ENCODE results near the gene AQP5.

AQP5 gene

DNA sequence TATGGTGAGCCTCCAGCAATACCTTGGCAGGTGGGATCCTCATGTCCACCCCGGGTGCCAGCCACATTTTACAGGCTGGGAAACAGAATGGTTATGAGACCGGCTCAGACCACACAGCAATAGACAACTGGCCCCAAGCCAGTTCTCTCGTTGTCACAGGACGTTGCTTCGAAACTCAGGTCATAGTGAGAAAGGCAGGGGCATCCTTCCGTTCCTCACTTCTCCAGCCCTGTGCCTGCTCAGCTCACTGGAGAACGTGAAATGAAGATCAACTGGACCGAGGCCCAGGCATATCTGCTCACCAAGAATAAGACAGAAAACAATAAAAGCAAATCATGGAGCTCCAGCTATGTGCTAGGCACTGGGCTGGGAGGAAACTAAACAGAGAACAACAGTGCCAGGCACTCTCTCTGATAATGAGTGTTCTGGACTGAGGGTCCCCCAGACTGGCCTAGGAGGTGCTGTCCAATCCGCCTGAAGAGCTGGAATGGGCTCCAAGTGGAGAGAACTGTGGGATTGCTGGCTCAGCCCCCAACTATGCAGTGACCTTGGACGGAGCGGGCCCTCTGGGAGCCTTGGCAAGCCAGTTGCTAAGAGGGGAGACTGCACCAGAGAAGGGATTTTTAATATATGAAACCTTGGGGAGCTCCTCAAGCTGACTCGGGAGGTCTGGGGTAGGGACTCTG, 39.2 kb upstream of the AQP5 start:
- no CpG with 5 or more reads among the region's 12 CpGs for WGBS (ENCODE audit: insufficient coverage, insufficient read length)
- H3K9me3 ChIP-seq (ENCODE audit: control insufficient read depth, insufficient read depth, low read length) = no peaks in the 10 kb centered on the region
- H3K4me3 ChIP-seq (ENCODE audit: low read length) = no peak overlapping the region
- DNase-seq (ENCODE audit: low read depth, low spot score) = no peak
- H3K27ac ChIP-seq (ENCODE audit: low read length) = no peak overlapping the region
- H3K36me3 ChIP-seq (ENCODE audit: control insufficient read depth, insufficient read depth, low read length) = no peaks in the 10 kb centered on the region
- H3K27me3 ChIP-seq (ENCODE audit: control insufficient read depth, insufficient read depth, low read length) = no peaks in the 10 kb centered on the region
- peaks cover 1% of the 10 kb centered on the region; the same call in 1 of the 2 replicates for H3K4me1 ChIP-seq (ENCODE audit: control insufficient read depth, insufficient read depth, low read length)

DNA sequence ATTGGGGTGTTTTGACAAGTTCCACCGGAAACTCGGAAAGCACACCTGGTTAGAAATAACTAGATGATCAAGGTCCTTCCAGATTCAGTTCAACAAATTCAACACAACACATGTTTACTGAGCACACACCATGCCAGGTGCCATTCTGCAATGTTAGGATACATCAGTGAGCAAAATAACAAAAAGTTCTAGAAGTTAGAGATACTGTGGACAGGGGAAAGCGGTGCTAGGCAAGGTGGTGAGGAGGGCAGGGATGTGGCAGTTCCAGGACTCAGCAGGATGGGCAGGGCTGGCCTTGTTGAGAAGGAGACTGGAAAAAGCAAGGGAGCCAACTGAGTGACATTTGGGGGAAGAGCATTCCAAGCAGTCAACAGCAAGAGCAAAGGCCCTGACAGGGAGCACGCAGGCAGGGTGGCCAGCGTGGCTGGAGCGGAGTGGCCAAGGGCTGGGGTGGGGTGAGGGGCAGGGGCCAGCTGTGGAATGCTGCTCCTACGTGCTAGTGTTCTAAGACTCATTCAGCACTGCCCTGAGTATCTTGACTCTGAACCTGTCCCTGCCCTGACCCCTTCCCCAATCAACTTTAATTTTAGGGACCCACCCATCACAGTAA, 38.5 kb upstream of the AQP5 start:
- peaks cover 1% of the 10 kb centered on the region; the same call in 1 of the 2 replicates for H3K4me1 ChIP-seq (ENCODE audit: control insufficient read depth, insufficient read depth, low read length)
- no peak for DNase-seq (ENCODE audit: low read depth, low spot score)
- H3K27ac ChIP-seq (ENCODE audit: low read length) = no peak overlapping the region
- no CpG with 5 or more reads among the region's 7 CpGs for WGBS (ENCODE audit: insufficient coverage, insufficient read length)
- no peaks in the 10 kb centered on the region for H3K9me3 ChIP-seq (ENCODE audit: control insufficient read depth, insufficient read depth, low read length)
- no peaks in the 10 kb centered on the region for H3K36me3 ChIP-seq (ENCODE audit: control insufficient read depth, insufficient read depth, low read length)
- H3K4me3 ChIP-seq (ENCODE audit: low read length) = no peak overlapping the region
- H3K27me3 ChIP-seq (ENCODE audit: control insufficient read depth, insufficient read depth, low read length) = no peaks in the 10 kb centered on the region

DNA sequence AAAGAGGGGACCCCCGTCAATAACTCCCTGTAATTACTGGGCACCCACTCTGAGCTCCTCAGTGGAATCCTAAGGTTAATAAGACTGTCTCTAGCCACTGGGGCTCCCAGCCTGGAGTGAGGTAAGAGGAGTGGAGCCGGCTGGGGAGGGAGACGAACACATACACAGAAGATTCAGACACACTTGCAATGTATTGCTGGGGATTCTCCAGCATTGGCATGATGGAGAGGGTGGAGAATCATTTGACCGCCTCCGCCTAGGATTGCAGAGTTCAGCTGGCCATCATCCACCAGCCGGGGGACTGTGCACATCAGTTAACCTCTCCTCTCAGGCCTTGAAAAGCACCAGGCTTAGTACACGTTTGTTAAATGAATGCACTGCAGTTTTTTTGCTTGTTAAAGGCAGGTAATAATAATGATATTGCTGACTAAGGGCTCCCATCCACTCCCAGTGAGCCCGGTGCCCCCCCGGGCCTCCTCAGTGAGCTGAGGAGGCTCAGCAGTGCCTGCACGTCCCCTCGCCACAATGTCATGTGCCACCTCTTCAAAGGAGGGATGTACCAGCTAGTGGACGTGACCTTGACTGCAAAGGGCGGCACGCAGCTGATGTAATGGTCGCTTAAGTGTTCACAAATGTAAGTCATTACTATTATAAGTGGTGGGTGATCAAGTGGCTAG, 37.7 kb upstream of the AQP5 start:
- no peak overlapping the region for H3K4me3 ChIP-seq (ENCODE audit: low read length)
- no peaks in the 10 kb centered on the region for H3K9me3 ChIP-seq (ENCODE audit: control insufficient read depth, insufficient read depth, low read length)
- no peak overlapping the region for H3K27ac ChIP-seq (ENCODE audit: low read length)
- no peak for DNase-seq (ENCODE audit: low read depth, low spot score)
- H3K4me1 ChIP-seq (ENCODE audit: control insufficient read depth, insufficient read depth, low read length) = peaks cover 1% of the 10 kb centered on the region; the same call in 1 of the 2 replicates
- H3K36me3 ChIP-seq (ENCODE audit: control insufficient read depth, insufficient read depth, low read length) = no peaks in the 10 kb centered on the region
- no peaks in the 10 kb centered on the region for H3K27me3 ChIP-seq (ENCODE audit: control insufficient read depth, insufficient read depth, low read length)
- no CpG with 5 or more reads among the region's 15 CpGs for WGBS (ENCODE audit: insufficient coverage, insufficient read length)

DNA sequence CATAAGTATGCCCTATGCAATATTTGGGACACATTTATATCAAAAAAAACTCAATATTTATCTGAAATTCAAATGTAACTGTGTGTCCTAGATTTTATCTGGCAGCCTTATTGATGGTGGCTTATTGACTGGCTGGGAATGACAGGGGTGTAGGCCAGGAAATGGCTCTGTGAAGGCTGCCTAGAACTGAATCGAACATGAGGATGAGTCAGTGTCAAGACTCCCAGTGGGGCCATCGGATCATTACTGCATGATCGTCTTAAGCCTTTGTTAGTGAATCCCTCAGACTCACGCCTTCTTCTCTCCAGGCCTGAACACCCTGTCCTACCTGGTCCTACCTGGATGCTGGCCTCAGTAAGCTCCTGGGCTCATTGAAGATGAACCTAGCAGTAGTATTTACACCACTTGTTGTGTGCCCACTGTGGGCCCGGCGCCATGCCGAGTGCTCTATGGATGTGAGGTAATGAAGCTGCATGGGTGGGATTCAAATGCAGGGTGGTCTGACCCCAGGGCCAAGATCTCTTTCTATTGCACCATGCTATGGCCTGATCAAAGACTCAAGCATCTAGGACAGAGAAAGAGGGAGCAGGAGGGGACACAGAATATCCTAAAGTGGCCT, 36.9 kb upstream of the AQP5 start:
- DNase-seq (ENCODE audit: low read depth, low spot score) = no peak
- no CpG with 5 or more reads among the region's 7 CpGs for WGBS (ENCODE audit: insufficient coverage, insufficient read length)
- no peaks in the 10 kb centered on the region for H3K36me3 ChIP-seq (ENCODE audit: control insufficient read depth, insufficient read depth, low read length)

DNA sequence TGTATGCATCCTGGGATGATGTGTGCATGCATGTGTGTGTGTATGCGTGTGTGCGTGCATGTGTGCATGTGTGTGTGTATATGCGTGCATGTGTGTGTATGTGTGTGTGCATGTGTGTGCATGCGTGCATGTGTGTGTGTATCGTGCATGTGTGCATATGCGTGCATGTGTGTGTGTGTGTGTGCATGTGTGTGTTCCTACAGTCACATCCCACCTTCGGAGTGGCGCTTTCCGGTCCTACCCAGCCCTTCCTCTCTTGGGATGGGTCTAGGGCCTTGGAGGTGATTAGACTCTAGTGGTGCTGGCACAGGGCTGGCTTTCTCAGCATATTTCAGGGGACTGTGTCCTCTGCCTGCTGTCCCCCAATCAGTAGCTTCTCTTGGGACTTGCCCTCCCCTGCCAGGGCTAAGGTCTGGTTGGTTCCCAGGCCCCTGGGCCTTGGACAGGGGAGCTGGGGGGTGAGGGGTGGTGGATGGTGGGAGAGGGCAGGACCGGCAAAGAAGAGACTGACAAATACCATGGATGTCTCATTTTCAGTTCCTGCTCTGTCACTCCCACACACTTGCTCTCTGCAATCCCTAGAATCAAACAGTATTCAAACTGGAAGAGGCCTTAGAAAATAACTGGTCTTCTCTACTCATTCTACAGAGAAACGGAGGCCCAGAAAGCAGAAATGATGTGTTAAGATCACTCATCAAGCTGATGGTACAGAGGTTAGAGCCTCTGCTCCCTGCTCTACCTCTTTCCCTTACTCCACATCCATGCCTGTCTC, 36.1 kb upstream of the AQP5 start:
- no peak overlapping the region for H3K27ac ChIP-seq (ENCODE audit: low read length)
- H3K4me1 ChIP-seq (ENCODE audit: control insufficient read depth, insufficient read depth, low read length) = peaks cover 1% of the 10 kb centered on the region; the same call in 1 of the 2 replicates
- no peak for DNase-seq (ENCODE audit: low read depth, low spot score)
- no peaks in the 10 kb centered on the region for H3K27me3 ChIP-seq (ENCODE audit: control insufficient read depth, insufficient read depth, low read length)
- H3K36me3 ChIP-seq (ENCODE audit: control insufficient read depth, insufficient read depth, low read length) = no peaks in the 10 kb centered on the region
- WGBS (ENCODE audit: insufficient coverage, insufficient read length) = no CpG with 5 or more reads among the region's 11 CpGs
- no peaks in the 10 kb centered on the region for H3K9me3 ChIP-seq (ENCODE audit: control insufficient read depth, insufficient read depth, low read length)
- no peak overlapping the region for H3K4me3 ChIP-seq (ENCODE audit: low read length)

More for the DNA sequence above, 36.9 kb upstream of the AQP5 start:
- Histone ChIP-seq H3K4me1 (ENCODE audit: control insufficient read depth, insufficient read depth, low read length) (peaks cover 1% of the 10 kb centered on the region; the same call in 1 of the 2 replicates), H3K27ac (ENCODE audit: low read length) (no peak overlapping the region), H3K27me3 (ENCODE audit: control insufficient read depth, insufficient read depth, low read length) (no peaks in the 10 kb centered on the region), H3K4me3 (ENCODE audit: low read length) (no peak overlapping the region), H3K9me3 (ENCODE audit: control insufficient read depth, insufficient read depth, low read length) (no peaks in the 10 kb centered on the region)

DNA sequence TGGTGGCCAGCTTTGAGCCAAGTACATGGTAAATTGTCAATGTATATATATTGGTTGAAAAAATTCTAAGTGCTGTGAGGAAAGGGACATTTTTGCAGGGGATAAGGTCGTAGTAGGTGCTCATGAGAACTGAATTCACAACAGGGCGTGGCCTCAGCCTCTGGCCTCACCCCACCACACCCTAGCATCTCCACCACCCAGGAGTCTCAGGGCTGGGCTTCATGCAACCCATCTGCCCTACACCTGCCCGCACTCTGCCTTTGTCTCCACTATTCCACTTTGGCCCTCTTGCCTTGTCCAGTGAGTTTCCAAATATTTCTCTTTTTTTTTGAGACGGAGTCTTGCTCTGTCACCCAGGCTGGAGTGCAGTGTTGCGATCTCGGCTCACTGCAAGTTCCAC, 33.2 kb upstream of the AQP5 start:
- H3K9me3 ChIP-seq (ENCODE audit: control insufficient read depth, insufficient read depth, low read length) = no peaks in the 10 kb centered on the region
- no peaks in the 10 kb centered on the region for H3K4me1 ChIP-seq (ENCODE audit: control insufficient read depth, insufficient read depth, low read length)
- no CpG with 5 or more reads among the region's 6 CpGs for WGBS (ENCODE audit: insufficient coverage, insufficient read length)
- no peaks in the 10 kb centered on the region for H3K36me3 ChIP-seq (ENCODE audit: control insufficient read depth, insufficient read depth, low read length)
- DNase-seq (ENCODE audit: low read depth, low spot score) = no peak
- no peak overlapping the region for H3K27ac ChIP-seq (ENCODE audit: low read length)
- no peaks in the 10 kb centered on the region for H3K27me3 ChIP-seq (ENCODE audit: control insufficient read depth, insufficient read depth, low read length)
- no peak overlapping the region for H3K4me3 ChIP-seq (ENCODE audit: low read length)

DNA sequence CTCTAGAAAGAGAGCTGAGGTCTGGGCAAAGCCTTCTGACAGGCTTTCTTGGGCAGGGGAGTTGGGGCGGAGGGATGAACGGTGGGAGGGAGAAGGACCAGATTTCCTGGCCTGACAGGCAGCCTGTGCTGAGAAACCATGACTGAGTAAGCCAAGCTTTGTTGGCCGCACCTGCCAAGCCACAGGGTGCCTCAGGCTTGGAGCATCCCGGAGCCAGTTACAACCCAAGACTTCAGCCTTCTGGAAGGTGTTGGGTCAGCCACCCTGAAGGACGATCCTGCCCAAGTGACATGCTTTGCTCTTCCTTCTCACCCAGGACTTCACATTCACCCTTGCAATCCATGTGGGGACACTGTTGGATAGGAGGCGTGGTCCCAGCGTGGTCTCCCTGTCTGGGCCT, 32.1 kb upstream of the AQP5 start:
- H3K4me3 ChIP-seq (ENCODE audit: low read length) = no peak overlapping the region
- H3K27me3 ChIP-seq (ENCODE audit: control insufficient read depth, insufficient read depth, low read length) = no peaks in the 10 kb centered on the region
- no peaks in the 10 kb centered on the region for H3K36me3 ChIP-seq (ENCODE audit: control insufficient read depth, insufficient read depth, low read length)
- WGBS (ENCODE audit: insufficient coverage, insufficient read length) = no CpG with 5 or more reads among the region's 7 CpGs
- no peak for DNase-seq (ENCODE audit: low read depth, low spot score)
- no peaks in the 10 kb centered on the region for H3K4me1 ChIP-seq (ENCODE audit: control insufficient read depth, insufficient read depth, low read length)
- no peaks in the 10 kb centered on the region for H3K9me3 ChIP-seq (ENCODE audit: control insufficient read depth, insufficient read depth, low read length)
- no peak overlapping the region for H3K27ac ChIP-seq (ENCODE audit: low read length)

DNA sequence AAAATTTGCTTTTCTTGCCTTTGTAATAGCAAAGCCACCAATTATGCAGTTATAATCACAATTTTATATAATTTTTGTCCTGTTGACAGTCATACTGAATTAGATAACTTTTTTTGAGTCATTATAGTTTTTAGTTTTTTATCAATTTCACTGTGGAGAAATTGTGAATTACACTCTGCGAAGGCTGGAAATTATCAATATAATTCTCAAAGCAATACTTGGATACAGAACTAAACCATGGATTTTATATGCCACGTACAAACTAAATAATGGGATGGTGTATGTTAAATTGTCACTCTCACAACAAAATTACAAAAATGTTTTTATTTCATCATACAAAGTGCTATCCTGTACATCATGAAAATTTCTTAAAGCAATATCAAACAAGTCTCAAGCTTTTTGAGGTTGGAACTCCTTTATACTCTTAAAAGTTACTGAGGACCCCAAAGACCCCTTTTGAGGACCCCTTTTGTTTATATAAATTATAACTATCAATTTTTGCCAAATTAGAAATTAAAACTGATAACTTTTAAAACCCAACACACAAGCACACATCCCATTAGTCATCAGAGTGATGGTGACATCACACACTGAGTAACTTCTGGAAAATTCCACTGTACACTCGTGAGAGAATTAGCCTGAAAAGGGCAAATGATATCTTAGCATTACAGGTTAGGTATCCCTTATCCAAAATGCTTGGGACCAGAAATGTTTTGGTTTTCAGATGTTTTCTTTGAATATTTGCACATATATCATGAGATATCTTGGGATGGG, 31.0 kb upstream of the AQP5 start:
- Histone ChIP-seq H3K4me3 (ENCODE audit: low read length) (no peak overlapping the region), H3K36me3 (ENCODE audit: control insufficient read depth, insufficient read depth, low read length) (no peaks in the 10 kb centered on the region), H3K4me1 (ENCODE audit: control insufficient read depth, insufficient read depth, low read length) (no peaks in the 10 kb centered on the region), H3K27me3 (ENCODE audit: control insufficient read depth, insufficient read depth, low read length) (no peaks in the 10 kb centered on the region), H3K27ac (ENCODE audit: low read length) (no peak overlapping the region), H3K9me3 (ENCODE audit: control insufficient read depth, insufficient read depth, low read length) (no peaks in the 10 kb centered on the region)
- DNase-seq (ENCODE audit: low read depth, low spot score) = no peak
- WGBS (ENCODE audit: insufficient coverage, insufficient read length) = no CpG with 5 or more reads among the region's 3 CpGs

DNA sequence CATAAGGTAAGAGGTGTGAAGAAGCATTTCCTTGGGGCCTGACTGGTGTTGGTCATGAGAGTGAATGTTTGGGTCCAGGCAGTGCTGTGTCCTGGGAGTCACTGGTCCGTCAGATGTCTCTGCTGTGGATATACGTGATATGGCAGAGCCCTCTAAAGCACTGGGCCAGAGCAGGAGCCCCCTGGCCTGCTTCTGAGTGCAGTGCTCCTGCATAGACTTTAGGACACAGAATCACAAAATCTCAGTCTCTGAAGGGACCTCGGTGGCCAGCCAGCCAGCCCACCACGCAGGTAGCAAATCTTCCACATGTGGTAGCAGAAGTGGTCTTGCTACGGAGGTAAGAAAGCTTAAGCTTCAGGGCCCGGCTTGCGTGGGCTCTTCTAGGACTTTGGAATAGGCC, 29.6 kb upstream of the AQP5 start:
- no peaks in the 10 kb centered on the region for H3K27me3 ChIP-seq (ENCODE audit: control insufficient read depth, insufficient read depth, low read length)
- no peak for DNase-seq (ENCODE audit: low read depth, low spot score)
- H3K36me3 ChIP-seq (ENCODE audit: control insufficient read depth, insufficient read depth, low read length) = no peaks in the 10 kb centered on the region
- H3K9me3 ChIP-seq (ENCODE audit: control insufficient read depth, insufficient read depth, low read length) = no peaks in the 10 kb centered on the region
- no peaks in the 10 kb centered on the region for H3K4me1 ChIP-seq (ENCODE audit: control insufficient read depth, insufficient read depth, low read length)
- WGBS (ENCODE audit: insufficient coverage, insufficient read length) = no CpG with 5 or more reads among the region's 7 CpGs
- no peak overlapping the region for H3K27ac ChIP-seq (ENCODE audit: low read length)
- H3K4me3 ChIP-seq (ENCODE audit: low read length) = no peak overlapping the region

All from iPS DF 6.9 (cell line).